Measurements from ENCODE around the gene VWA3A.
"Not testable (repeated sequence)": the region's sequence is repeated elsewhere in the genome, so short reads cannot be mapped to it uniquely, and the experiment has no call there.

Gene VWA3A

DNA sequence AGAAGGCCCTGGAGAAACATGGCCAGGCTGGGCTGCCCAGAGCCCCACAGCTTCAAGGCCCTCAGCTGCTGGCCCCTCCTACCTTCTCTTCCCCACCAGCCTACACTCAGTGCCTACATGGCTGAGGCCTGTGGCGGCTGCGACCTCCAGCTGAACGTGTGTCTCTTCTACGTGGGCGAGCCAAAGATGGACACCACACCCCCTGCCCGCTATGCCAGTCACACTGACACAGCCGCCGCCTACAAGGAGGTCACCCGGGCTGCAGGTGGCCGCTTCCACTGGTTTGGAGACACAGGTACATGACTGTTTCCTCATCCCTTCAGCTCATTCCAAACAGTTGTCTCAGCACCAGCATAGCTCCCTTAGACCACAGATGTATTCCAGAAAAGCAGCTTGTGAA lies 40.5 kb downstream of the VWA3A start:
- no peak for DNase-seq (ENCODE audit: low read depth in 3 of 3)

DNA sequence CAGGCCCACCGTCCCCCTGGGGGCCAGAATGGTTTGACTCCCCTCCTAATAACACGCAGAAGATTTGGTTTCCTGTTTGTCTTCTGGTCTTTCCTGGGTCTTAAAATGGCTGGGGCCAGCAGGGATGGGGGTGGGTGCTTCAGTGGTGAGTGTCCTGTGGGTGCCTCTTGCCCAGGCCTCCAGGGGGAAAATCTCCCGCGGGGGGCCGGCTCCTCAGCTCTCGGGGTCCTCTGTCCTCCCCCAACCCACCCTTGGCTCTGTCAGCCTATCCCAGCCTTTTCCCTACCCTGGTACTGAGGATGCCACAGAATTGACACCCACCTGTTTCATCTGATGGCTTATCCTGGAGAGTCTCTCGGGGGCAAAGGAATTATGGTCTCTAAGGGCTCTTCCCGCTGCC lies 46.1 kb downstream of the VWA3A start:
- DNase-seq (ENCODE audit: low read depth in 3 of 3), result no peak

DNA sequence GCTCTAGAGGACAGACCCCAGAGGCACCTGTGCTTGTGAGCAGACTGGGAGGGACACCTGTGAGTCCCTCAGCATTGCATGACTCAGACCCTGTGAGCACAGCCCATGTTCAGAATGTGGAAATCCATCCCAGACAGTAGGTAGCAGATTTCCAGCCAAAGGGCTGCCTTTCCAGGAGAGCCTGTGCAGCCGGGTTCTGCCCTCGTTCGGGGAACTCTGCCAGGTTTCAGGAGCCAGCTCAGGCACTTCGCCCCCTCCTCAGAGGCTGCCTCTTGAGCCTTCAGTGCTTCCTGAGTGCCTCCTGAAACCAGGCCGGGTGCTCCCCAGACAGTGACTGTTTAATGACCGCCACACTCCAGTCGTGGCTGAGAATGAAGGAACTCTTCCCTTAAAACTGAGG lies 46.7 kb downstream of the VWA3A start:
- no peak for DNase-seq (ENCODE audit: low read depth in 3 of 3)

DNA sequence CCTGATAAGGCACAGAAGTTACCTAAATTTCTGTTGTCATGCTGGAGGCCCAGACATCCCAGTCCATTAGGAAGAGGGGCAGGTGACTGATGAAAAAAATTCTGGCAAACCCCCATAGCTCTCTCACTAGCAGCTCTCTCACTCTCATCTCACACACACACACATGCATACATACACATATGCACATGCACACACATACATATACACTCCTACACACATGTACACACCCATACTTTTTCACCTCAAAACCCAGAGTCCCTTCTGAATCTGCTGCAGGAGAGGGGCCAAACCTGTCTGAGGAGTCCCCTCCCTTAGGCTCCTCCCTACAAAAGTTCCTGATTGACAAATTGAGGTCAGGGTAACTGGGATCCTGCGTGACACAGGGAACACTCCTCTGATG lies 47.4 kb downstream of the VWA3A start:
- DNase-seq (ENCODE audit: low read depth in 3 of 3), result no peak

DNA sequence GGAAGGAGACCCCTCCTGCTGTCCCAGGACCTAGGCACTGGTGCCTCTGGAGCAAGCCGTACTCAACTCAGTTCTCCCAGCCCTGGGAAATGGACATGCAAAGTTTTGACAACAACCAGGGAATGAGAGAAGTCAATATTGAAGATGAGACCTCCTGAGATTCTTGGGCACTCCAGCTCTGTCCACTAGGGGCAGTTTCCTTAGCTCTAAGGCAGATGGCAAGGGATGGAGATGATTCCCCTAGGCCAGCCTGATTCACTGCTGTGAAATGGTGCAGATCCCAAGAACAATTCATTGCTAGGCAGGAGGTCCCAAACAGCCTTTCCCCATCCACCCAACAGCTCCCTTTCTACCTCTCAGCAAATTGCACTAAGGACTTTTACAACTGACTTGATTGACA lies 49.4 kb downstream of the VWA3A start:
- no peak for DNase-seq (ENCODE audit: low read depth in 3 of 3)

DNA sequence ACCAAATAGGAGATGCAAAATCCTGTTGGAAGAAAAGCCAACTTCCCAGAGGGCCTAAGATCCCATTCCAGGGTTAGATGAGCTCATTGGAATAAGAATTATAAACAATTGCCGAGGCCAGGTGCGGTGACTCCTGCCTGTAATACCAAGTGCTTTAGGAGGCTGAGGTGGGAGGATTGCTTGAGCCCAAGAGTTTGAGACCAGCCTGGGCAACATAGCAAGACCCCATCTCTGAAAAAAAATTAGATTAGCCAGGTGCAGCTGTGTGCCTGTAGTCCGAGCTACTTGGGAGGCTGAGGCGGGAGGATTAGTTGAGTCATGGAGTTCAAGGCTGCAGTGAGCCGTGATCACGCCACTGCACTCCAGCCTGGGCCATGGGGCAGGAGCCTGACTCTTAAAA lies 52.2 kb downstream of the VWA3A start:
- DNase-seq (ENCODE audit: low read depth in 3 of 3), result no peak

DNA sequence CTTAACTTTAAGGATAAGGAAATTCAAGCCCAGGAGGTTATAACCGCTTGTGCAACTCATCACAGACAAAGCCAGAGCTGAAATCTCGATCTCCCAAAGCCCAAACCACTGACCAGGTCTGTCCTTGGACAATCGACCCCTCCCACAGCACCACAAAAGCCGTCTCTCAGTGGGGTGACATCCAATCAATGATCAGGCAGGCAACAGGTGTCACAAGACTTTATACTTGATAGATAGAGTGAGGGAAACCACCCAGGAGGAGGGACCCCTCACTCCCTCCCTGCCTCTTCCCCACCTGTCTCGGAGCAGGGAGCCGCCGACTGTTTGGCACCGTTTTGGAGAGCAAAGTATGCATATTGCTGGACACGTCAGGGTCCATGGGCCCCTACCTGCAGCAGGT lies 55.5 kb downstream of the VWA3A start:
- DNase-seq (ENCODE audit: low read depth in 3 of 3), result no peak

DNA sequence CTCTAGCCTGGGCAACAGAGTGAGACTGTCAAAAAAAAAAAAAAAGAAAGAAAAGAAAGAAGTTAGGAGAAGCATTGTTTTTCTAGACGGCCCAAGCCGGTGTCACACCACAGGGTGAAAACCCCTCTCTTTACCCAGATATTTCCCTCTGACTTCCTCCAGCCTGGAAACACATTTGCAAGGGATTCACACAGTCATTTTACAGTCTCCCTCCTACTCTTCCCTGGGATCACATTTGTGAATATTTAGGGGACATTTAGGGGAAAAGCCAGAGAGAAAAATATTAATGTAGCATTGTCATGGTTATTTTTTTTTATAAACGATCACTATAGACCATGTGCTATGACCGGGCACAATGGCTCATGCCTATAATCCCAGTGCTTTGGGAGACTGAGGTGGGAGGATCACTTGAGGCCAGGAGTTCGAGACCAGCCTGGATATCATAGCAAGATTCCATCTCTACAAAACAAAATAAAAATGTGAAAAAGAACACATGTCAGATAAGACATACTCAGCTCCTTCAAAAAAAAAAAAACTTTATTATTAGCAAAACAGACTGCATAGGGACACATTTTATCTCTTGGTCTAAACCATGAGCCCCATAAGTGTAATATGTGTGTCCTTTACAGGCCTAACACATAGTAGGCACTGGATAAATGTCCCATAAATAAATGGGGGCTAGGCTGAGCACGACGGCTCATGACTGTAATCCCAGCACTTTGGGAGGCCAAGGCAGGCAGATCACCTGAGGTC lies 59.1 kb downstream of the VWA3A start:
- DNase-seq (ENCODE audit: low read depth in 3 of 3), result no peak

DNA sequence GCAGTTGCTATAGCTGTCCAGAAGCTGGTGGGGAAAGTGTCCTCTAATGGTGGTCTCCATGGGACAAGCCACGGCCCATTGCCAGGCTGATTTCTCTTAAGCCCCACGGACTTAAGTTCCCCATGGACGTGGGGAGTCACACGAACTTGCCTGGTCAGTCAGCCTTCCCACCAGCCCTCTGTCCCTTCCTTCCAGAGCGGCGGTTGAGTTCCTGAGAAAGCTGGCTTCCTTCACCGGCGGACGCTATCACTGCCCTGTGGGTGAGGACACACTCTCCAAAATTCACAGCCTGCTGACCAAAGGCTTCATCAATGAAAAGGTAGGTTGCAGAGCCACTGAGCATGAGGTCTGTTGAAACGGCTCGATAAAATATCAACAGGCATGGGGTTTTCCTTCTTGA lies 60.0 kb downstream of the VWA3A start:
- no peak for DNase-seq (ENCODE audit: low read depth in 3 of 3)

DNA sequence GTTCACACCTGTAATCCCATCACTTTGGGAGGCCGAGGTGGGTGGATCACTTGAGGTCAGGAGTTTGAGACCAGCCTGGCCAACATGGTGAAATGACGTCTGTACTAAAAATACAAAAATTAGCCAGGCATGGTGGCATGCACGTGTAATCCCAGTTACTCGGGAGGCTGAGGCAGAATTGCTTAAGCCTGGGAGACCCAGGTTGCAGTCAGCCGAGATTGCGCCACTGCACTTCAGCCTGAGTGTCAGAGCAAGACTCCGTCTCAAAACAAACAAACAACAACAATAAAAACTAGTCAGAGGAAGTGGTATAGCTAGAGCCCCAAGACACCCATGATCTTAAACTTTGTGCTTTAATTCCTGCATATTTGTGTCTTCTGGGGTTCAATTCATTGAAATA lies 60.7 kb downstream of the VWA3A start:
- not testable (repeated sequence) for DNase-seq (ENCODE audit: low read depth in 3 of 3)

DNA sequence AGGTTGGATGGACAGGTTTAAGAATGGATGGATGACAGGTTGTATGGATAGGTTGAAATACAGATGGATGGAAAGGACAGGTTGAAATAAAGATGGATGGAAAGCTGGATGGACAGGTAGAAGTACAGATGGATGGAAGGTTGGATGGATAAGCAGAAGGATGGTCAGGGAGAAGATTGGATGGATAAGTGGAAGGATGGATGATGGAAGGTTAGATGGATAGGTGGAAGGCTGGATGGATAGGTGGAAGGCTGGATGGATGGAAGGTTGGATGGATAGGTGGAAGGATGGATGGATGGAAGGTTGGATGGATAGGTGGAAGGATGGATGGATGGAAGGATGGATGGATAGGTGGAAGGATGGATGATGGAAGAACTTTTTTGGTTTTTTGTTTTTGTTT lies 69.1 kb downstream of the VWA3A start:
- no peak for DNase-seq (ENCODE audit: low read depth in 3 of 3)

DNA sequence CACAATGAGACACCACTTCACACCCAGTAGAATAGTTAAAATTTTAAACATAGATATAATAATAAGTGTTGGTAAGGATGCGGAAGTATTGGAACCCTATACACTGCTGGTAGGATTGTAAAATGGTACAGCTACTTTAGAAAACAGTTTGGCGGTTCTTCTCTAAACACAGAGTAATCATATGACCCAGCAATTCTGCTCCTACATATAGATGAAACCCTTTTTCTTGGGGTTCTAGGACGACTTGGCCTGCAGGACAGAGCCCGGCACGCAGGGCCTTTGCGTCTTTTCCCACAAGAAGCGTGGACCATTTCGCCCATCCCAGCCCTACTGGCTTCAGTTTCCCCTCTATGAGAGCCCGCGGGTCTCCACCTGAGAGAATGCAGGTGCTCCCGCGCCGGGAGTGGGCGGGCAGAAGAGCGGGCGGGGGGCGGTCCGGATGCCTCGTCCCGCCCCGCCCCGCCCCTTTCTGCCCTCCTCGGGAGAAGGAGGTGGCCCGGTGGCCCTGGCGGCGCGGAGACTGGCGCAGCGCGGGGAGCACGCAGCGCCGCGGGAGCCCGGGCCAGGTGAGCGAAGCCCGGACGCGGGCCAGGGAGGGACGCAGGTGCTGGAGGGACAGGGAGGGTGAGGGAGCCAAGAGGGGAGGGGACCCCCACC lies 69.8 kb downstream of the VWA3A start, which contains the start of gene SDR42E2:
SDR42E2 (plus strand) TSS at position 508 of the 657 bp plus-strand sequence. CDS start 3,077 bp downstream, outside the sequence.
- DNase-seq (ENCODE audit: low read depth in 3 of 3), result peak in 2 of 3 experiments; percentile 2 to 35

DNA sequence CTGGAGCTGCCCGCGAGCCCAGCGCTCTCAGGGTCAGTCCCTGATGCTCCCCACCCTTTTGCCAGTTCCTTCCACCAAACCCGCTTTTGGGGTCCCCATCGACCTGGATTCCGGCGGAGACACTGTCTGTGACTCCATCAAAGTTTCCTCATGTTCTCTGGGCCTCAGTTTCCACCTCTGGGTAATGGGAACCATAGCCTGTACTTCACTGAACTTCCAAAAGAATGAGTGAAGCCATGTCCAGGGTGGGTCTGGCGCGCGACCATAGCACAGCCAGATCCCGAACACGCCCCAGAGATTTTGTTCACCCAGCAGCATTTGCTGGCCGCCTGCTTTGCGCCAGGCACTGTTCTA lies 70.3 kb downstream of the VWA3A start:
- no peak for DNase-seq (ENCODE audit: low read depth in 3 of 3)

DNA sequence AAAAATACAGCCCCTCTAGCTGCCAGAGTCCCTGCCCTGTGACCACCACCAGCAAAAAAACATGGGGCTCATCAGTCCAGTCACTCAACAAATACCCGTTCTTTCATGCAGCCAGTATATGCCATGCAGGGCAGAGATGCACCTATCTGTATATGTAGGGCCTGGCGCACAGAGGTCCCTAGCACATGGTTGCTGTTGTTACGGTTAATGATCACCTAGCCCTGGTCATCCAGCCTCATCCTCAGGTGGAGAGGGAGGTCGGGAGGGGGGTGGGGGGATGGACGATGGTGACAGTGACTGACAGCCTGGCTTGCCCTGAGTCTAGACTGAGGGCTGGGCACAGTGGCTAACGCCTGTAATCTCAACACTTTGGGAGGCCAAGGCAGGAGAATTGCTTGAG lies 71.5 kb downstream of the VWA3A start:
- DNase-seq (ENCODE audit: low read depth in 3 of 3), result no peak

DNA sequence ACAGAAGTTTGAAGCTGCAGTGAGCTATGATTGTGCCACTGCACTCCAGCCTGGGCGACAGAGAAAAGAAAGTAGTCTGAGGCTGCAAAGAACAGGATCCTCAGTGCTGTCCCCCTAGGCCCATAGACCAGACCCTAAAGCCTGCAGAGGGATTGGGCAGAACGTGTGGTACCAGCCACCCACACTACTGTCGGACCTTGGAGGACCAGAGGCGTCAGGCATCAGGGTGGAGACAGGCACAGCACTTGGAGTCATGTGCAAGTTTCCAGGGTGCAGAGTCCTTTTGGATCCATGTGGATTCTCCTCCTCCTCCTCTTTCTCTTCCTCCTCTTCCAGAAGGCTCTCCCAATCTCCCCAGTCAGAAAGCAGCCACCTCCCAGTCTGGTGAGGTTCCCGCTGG lies 72.1 kb downstream of the VWA3A start:
- DNase-seq (ENCODE audit: low read depth in 3 of 3), result no peak

DNA sequence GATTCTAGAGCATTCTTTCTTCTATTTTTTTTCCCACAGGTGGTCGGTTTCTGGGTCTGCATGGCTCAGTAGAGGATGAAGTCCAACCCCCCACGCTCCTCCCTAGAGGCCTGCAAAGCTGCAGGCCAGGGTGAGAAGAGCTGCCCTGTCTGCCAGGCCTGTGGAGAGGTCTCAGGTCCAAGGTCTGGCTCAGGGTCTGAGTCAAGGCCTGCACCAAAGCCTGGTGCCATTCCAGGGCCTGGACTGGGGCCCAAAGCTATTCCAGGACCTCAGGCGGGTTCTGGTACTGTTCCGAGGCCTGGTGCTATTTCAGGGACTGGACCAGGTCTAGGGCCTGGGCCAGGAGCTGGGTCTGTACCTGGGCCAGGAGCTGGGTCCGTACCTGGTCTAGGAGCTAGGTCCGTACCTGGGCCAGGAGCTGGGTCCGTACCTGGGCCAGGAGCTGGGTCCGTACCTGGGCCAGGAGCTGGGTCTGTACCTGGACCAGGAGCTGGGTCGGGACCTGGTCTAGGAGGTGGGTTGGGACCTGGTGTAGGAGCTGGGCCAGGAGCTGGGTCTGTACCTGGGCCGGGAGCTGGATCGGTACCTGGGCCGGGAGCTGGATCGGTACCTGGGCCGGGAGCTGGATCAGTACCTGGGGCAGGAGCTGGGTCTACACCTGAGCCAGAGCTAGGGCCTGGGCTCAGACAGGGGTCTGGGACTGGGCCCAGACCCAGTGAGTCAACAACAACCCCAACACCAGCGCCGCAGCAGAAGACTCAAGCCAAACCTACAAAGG lies 73.4 kb downstream of the VWA3A start:
- DNase-seq (ENCODE audit: low read depth in 3 of 3), result no peak

DNA sequence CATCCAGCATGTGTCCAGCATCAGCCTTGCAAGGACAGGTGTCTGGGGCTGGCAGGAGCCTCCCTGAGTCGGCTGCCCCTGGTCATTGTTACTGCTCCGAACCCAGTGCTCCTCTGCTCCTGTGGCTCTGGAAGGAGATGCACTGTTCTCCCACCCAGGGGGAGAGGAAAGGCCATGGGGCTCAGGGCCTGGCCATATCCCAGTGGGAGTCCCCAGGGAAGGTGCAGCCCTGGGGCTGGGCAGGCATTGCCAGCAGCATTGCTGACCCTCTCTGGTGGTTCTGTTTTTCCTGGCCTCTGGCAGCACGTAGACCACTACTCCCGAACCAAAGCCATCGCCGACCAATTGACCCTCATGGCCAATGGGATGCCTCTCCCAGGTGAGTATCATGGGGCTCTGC lies 79.6 kb downstream of the VWA3A start:
- DNase-seq (ENCODE audit: low read depth in 3 of 3), result no peak

DNA sequence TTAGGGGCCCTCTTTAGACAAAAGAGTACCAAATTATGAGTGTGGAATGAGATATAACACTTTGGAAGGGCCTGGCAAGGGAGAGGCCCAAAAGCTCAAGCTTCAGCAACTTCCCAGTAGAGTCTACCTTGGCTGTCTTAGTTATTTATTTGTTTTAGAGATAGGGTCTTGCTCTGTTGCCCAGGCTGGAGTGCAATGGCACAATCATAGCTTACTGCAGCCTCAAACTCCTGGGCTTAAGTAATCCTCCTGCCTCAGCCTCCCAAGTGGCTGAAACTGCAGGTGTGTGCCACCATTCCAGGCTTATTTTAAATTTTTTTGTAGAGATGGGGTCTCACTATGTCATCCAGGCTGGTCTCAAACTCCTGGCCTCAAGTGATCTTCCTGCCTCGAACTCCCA lies 80.3 kb downstream of the VWA3A start:
- not testable (repeated sequence) for DNase-seq (ENCODE audit: low read depth in 3 of 3)

DNA sequence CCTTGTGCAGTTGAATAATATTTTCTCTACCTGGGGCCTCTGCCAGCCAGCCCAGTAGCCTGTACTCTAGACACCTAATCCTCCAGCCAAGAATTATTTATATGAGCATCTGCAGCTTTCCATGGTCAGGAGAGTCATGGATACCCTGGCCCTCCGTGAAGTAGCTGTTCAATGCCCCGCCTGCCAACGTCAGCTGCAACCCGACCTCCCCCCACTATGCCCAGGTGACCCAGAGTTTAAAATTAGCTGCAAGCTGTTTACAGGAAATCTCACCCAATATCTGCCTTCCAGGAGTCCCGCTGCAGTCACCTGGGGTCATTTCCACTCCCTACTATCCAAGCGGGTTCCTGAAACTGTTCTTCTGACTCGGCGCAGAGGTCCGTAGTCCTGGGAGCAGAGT lies 82.3 kb downstream of the VWA3A start:
- no peak for DNase-seq (ENCODE audit: low read depth in 3 of 3)

DNA sequence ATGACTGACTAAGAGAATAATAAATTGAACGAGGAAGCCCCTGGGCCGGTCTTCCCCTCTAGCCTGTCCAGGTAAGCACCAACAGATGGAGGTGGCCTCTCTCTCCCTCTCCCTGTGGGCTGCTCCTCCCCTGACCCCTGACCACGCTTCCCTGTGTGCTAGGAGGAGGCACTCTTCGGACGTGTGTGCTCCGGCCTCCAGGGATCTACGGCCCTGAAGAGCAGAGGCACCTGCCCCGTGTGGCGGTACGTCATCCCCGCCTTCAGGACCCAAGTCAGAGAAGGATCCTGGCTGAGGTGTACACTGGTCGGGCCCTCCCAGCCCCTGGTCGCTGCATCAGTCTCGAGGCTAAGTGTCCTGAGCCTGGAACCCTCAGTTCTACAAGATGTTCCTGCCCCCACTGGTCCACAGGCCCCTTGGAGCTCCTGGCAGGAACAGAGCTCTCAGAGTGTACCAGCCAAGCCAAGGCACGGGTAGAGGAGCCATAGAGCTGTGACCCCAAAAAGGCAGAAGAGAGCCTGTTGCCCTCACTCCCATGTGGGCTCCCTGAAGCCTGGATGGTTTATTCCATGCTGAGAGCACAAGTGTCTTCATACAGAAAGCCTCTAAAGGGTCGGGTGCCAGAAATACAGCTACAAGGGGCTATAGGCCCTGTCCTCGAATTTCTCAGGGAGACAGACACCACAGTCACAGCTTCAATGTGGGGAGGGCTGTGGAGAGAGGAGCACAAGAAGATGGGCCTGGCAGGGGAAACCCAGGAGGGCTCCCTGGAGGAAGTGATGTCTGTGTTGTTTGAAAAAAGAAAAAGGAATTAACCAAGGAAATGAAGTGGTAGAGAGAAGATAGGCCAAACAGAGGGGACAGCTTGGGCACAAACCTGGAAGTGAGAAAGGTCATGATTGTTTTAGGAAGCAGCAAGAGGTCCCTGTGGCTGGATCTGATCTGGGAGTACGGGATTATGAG lies 85.9 kb downstream of the VWA3A start:
- DNase-seq (ENCODE audit: low read depth in 3 of 3), result no peak

DNA sequence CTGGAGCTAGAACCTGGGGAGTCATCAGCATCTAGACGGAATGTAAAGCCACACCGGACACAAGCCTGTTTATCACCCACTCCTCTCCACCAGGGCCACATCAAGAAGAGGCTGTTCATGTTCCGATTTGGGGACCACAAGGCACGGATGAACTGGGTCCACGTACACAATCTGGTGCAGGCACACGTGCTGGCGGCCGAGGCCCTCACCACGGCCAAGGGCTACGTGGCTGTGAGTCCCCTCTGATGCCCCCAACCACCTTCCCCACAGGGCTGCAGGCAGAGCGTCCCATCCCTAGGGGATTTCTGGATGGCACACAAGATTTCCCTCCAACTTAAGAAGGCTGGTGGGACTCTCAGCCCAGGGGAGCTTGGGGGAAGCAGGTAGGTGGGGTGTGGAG lies 89.1 kb downstream of the VWA3A start:
- no peak for DNase-seq (ENCODE audit: low read depth in 3 of 3)

DNA sequence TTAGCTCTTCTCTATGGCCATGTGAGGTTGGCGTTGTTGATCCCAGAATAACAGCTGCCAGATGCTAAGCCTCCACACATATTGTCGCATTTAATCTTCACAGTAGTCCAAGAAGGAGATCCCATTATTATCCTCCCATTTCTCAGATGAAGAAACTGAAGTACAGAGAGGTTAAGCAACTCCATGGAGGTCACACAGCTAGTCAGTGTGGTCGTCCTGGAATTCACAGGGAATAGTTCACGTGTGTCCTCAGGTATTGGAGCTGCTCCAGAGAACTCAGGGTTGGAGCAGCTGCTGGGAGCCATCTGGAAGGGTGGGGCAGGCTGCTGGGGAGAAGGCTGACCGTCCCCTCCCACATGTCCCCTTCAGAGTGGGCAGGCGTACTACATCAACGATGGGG lies 89.5 kb downstream of the VWA3A start:
- DNase-seq (ENCODE audit: low read depth in 3 of 3), result no peak
